HepG2 (cell line): Measurements from ENCODE around the gene DICER1. TPM values are rescaled to one million over a fixed set of nuclear protein-coding genes. Genes with fewer than 3 reads are reported as not detected.

ENCODE experiments used
- ATAC-seq: fragments of 200-7000 bp; cut with Tn5 transposase; 3 replicates; pipeline ENCODE4 v1.9.1; 2020; ENCODE audit warnings: mild to moderate bottlenecking, moderate library complexity
- BruUV-seq: library from RNA; stranded (reverse); fragments of 400-500 nt; replicated peaks from 2 replicates; lab custom pipeline; 2021; lab: Mats Ljungman, UMichigan
- CTCF ChIA-PET: fragments of 300-600 bp; formaldehyde crosslinking; extraction: SDS; loops from one replicate; lab custom pipeline; 2021; ENCODE audit warnings: low total read pairs, inconsistent platforms, low intra/inter-chr PET ratio; lab: Yijun Ruan, JAX
- POLR2A ChIA-PET: fragments of 350-600 bp; sonication (Branson Sonifier 250); formaldehyde crosslinking; loops from one replicate; lab custom pipeline; 2020; ENCODE audit warnings: antibody characterized with exemption, inconsistent platforms; lab: Yijun Ruan, JAX
- DNase-seq: peaks from one replicate; pipeline ENCODE4 v3.0.0-alpha.2; 2015; ENCODE audit warnings: low spot score
- FAIRE-seq: peaks from 3 replicates; lab custom pipeline; 2011; peaks lifted over from hg19 to GRCh38; lab: Jason Lieb, UNC
- H2AFZ ChIP-seq: one replicate; pipeline ENCODE4 v1.6.1; 2011; ENCODE audit warnings: low read length, inconsistent platforms
- H3K27ac ChIP-seq: fragments of 300-600 bp; 3 replicates; pipeline ENCODE4 v1.8.0; 2011; ENCODE audit warnings: mixed run types, mild to moderate bottlenecking, mixed read lengths, low read length, inconsistent platforms; ENCODE audit not compliant: insufficient read depth; ENCODE audit errors: extremely low read length
- H3K27me3 ChIP-seq, 2 experiments: fragments of 200-600 bp in 1 of 2; 2 replicates in 1 of 2; 3 replicates in 1 of 2; pipeline versions ENCODE4 v1.6.0 to v1.8.0; 2011; ENCODE audit warnings: low read length in 2 of 2, mild to moderate bottlenecking in 2 of 2, moderate library complexity in 2 of 2, inconsistent platforms in 1 of 2; ENCODE audit not compliant: insufficient read depth in 2 of 2, control insufficient read depth in 1 of 2
- H3K36me3 ChIP-seq, 2 experiments: fragments of 200-600 bp in 1 of 2; replicated peaks in 1 of 2; 2 replicates in 1 of 2; 3 replicates in 1 of 2; pipeline versions ENCODE4 v1.5.1 to v1.8.0; 2011; ENCODE audit warnings: low read length in 2 of 2, inconsistent platforms in 1 of 2; ENCODE audit not compliant: insufficient read depth in 2 of 2, control insufficient read depth in 1 of 2
- H3K4me1 ChIP-seq: 2 replicates; pipeline ENCODE4 v1.5.1; 2012; ENCODE audit warnings: low read length, inconsistent platforms; ENCODE audit not compliant: insufficient read depth
- H3K4me2 ChIP-seq: 2 replicates; pipeline ENCODE4 v1.6.0; 2011; ENCODE audit warnings: low read depth, low read length, inconsistent platforms
- H3K4me3 ChIP-seq, 3 experiments: fragments of 200-600 bp in 1 of 3; sonication (generic), shearing (Covaris generic) in 1 of 3; replicated peaks in 1 of 3; 2 replicates each; pipeline ENCODE4 v1.5.1; 2011 to 2016; ENCODE audit warnings: low read length in 3 of 3, inconsistent platforms in 2 of 3, low read depth in 2 of 3, mild to moderate bottlenecking in 2 of 3, control low read depth in 1 of 3, mixed read lengths in 1 of 3; ENCODE audit not compliant: insufficient read depth in 1 of 3
- H3K79me2 ChIP-seq: one replicate; pipeline ENCODE4 v1.6.1; 2011; ENCODE audit warnings: low read length, inconsistent platforms; ENCODE audit not compliant: insufficient read depth
- H3K9ac ChIP-seq: 2 replicates; pipeline ENCODE4 v1.6.0; 2011; ENCODE audit warnings: mild to moderate bottlenecking, low read depth, low read length, inconsistent platforms; ENCODE audit not compliant: insufficient read depth
- H3K9me3 ChIP-seq: 2 replicates; pipeline ENCODE4 v1.5.1; 2012; ENCODE audit warnings: mild to moderate bottlenecking, low read length
- H4K20me1 ChIP-seq: 2 replicates; pipeline ENCODE4 v1.6.0; 2011; ENCODE audit warnings: inconsistent platforms, mild to moderate bottlenecking, low read length, moderate library complexity; ENCODE audit not compliant: insufficient read depth
- ATF7 ChIP-seq, 2 experiments: fragments of 450-650 bp in 1 of 2; sonication (generic) in 1 of 2; formaldehyde crosslinking in 1 of 2; IDR thresholded peaks; 2 replicates each; pipeline versions ENCODE4 v1.4.0 to v1.6.1; 2016 to 2020; ENCODE audit warnings: antibody characterized with exemption in 1 of 2, mild to moderate bottlenecking in 1 of 2, missing genetic modification reagents in 1 of 2
- CREB1 ChIP-seq, 2 experiments: fragments of 450-650 bp in 1 of 2; IDR thresholded peaks; 2 replicates each; pipeline ENCODE4 v1.6.1; 2016 to 2017; ENCODE audit warnings: control low read depth in 1 of 2, mild to moderate bottlenecking in 1 of 2, missing compliant biosample characterization in 1 of 2, missing genetic modification characterization in 1 of 2
- FOXC1 ChIP-seq: sonication (generic); formaldehyde crosslinking; IDR thresholded peaks from 2 replicates; pipeline ENCODE4 v1.8.0; 2022; ENCODE audit warnings: mild to moderate bottlenecking, missing genetic modification reagents, borderline replicate concordance
- GZF1 ChIP-seq: sonication (generic); formaldehyde crosslinking; IDR thresholded peaks from 2 replicates; pipeline ENCODE4 v1.5.1; 2020; ENCODE audit warnings: mild to moderate bottlenecking, missing genetic modification reagents
- HDAC1 ChIP-seq: sonication (generic); formaldehyde crosslinking; IDR thresholded peaks from 2 replicates; pipeline ENCODE4 v1.5.1; 2020; ENCODE audit warnings: mild to moderate bottlenecking, missing genetic modification reagents
- IKZF1 ChIP-seq: fragments of 450-650 bp; IDR thresholded peaks from 2 replicates; pipeline ENCODE4 v1.7.1; 2016
- IRF2 ChIP-seq: IDR thresholded peaks from 2 replicates; pipeline ENCODE4 v1.6.1; 2018; ENCODE audit warnings: missing genetic modification reagents, missing compliant biosample characterization
- ISX ChIP-seq: sonication (generic); formaldehyde crosslinking; conservative IDR thresholded peaks from 2 replicates; pipeline ENCODE4 v1.5.0; 2020; ENCODE audit warnings: missing genetic modification reagents
- MAX ChIP-seq: IDR thresholded peaks from 2 replicates; pipeline ENCODE4 v1.6.1; 2012; ENCODE audit warnings: inconsistent platforms
- MYNN ChIP-seq: sonication (generic); formaldehyde crosslinking; IDR thresholded peaks from 2 replicates; pipeline ENCODE4 v1.4.0; 2020; ENCODE audit warnings: mild to moderate bottlenecking, low read depth, missing genetic modification reagents
- PITX1 ChIP-seq: sonication (generic); formaldehyde crosslinking; IDR thresholded peaks from 2 replicates; pipeline ENCODE4 v1.5.1; 2020; ENCODE audit warnings: mild to moderate bottlenecking, missing genetic modification reagents
- SALL1 ChIP-seq: sonication (generic); formaldehyde crosslinking; IDR thresholded peaks from 2 replicates; pipeline ENCODE4 v1.8.0; 2022; ENCODE audit warnings: mild to moderate bottlenecking, missing genetic modification reagents
- SOX6 ChIP-seq, 2 experiments: fragments of 450-650 bp in 1 of 2; sonication (generic) in 1 of 2; formaldehyde crosslinking in 1 of 2; IDR thresholded peaks; 2 replicates each; pipeline versions ENCODE4 v1.4.0 to v1.6.1; 2017 to 2020; ENCODE audit warnings: antibody characterized with exemption in 1 of 2, mild to moderate bottlenecking in 1 of 2, missing genetic modification reagents in 1 of 2
- TGIF2 ChIP-seq: IDR thresholded peaks from 2 replicates; pipeline ENCODE4 v1.6.1; 2016; ENCODE audit warnings: control low read depth, missing compliant biosample characterization
- ZBTB21 ChIP-seq: sonication (generic); formaldehyde crosslinking; IDR thresholded peaks from 2 replicates; pipeline ENCODE4 v1.4.0; 2020; ENCODE audit warnings: missing genetic modification reagents
- ZNF546 ChIP-seq: sonication (generic); formaldehyde crosslinking; conservative IDR thresholded peaks from 2 replicates; pipeline ENCODE4 v1.8.1; 2023; ENCODE audit warnings: mild to moderate bottlenecking, missing genetic modification reagents
- ZNF558 ChIP-seq: sonication (generic); formaldehyde crosslinking; IDR thresholded peaks from 2 replicates; pipeline ENCODE4 v1.9.0; 2022; ENCODE audit warnings: mild to moderate bottlenecking, missing genetic modification reagents, borderline replicate concordance
- ZNF563 ChIP-seq: sonication (generic); formaldehyde crosslinking; IDR thresholded peaks from 2 replicates; pipeline ENCODE4 v1.8.0; 2022; ENCODE audit warnings: mild to moderate bottlenecking, moderate library complexity, missing genetic modification reagents
- ZNF589 ChIP-seq: sonication (generic); formaldehyde crosslinking; conservative IDR thresholded peaks from 2 replicates; pipeline ENCODE4 v1.8.0; 2022; ENCODE audit warnings: mild to moderate bottlenecking, moderate library complexity, missing genetic modification reagents
- ZNF724P ChIP-seq: sonication (generic); formaldehyde crosslinking; IDR thresholded peaks from 2 replicates; pipeline ENCODE4 v1.8.0; 2022; ENCODE audit warnings: missing genetic modification reagents, borderline replicate concordance
- WGBS: methylation state at CpG from one replicate; pipeline ENCODE4 v1.1.6; 2017; ENCODE audit warnings: low lambda C conversion rate; 5-methylcytosine and 5-hydroxymethylcytosine counted together
- in situ Hi-C: cut with HindIII; loops from 2 replicates; pipeline ENCODE4 v1.10.0; 2017; ENCODE audit warnings: low pct_unique_long_range_greater_than_20kb; ENCODE audit not compliant: extremely low pct_ligation_motif_present
- intact Hi-C: fragments of 100-400 bp; cut with micrococcal nuclease; formaldehyde crosslinking; loops from one replicate; pipeline ENCODE4 v1.10.0; 2022; ENCODE audit not compliant: unreplicated experiment
- polyA plus RNA-seq, 8 experiments: library from polyadenylated mRNA; depleted of rRNA in 3 of 8; stranded (reverse) in 7 of 8; unstranded in 1 of 8; fragments of >200 nt; fragmentation: Illumina TruSeq in 4 of 8; extraction: Trizol in 4 of 8; gene quantifications; 2 replicates each; pipeline versions ENCODE4 v1.2.1 to v1.2.3, GENCODE V29; 2011 to 2016; ENCODE audit warnings: low read depth in 4 of 8, missing spikeins in 1 of 8, mixed read lengths in 1 of 8; ENCODE audit not compliant: insufficient read depth in 1 of 8
- total RNA-seq, 5 experiments: library from RNA; depleted of rRNA; stranded (reverse); fragments of >200 nt; fragmentation: Illumina TruSeq; extraction: Trizol; gene quantifications; 2 replicates each; pipeline ENCODE4 v1.2.3, GENCODE V29; 2016; ENCODE audit warnings: low read depth in 1 of 5
- TF ChIP-seq, protein P1 (sequence below): conservative IDR thresholded peaks from 2 replicates; pipeline ENCODE4 v1.6.1; 2018; ENCODE audit warnings: missing genetic modification reagents
- TF ChIP-seq, protein P2 (sequence below): sonication (generic); formaldehyde crosslinking; IDR thresholded peaks from 2 replicates; pipeline ENCODE4 v1.8.0; 2022; ENCODE audit warnings: missing genetic modification reagents, mild to moderate bottlenecking, inconsistent platforms, borderline replicate concordance

Gene DICER1
- total and polyA plus RNA-seq, 2 of the 13 experiments (the other 11 are each of a cell fraction or from before 2014, with no cell fraction given): 31.8 to 61.9 TPM

- TF ChIP-seq ZNF558: no peak
- no peak for TF ChIP-seq HDAC1 (CRISPR knock-in tag)
- no peak for TF ChIP-seq SALL1 (CRISPR knock-in tag)
- TF ChIP-seq IRF2 (CRISPR knock-in tag): no peak
- no peak for TF ChIP-seq MAX
- TF ChIP-seq, protein P1, sequence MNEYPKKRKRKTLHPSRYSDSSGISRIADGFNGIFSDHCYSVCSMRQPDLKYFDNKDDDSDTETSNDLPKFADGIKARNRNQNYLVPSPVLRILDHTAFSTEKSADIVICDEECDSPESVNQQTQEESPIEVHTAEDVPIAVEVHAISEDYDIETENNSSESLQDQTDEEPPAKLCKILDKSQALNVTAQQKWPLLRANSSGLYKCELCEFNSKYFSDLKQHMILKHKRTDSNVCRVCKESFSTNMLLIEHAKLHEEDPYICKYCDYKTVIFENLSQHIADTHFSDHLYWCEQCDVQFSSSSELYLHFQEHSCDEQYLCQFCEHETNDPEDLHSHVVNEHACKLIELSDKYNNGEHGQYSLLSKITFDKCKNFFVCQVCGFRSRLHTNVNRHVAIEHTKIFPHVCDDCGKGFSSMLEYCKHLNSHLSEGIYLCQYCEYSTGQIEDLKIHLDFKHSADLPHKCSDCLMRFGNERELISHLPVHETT (CRISPR knock-in tag): no peak
- no peak for TF ChIP-seq ZNF724P (CRISPR knock-in tag)
- TF ChIP-seq ISX (CRISPR knock-in tag): no peak
- TF ChIP-seq FOXC1 (CRISPR knock-in tag): no peak
Observed at GRCh38 chr14:95067526-95067925, 89.8 kb downstream of the DICER1 start (continued).

DNA sequence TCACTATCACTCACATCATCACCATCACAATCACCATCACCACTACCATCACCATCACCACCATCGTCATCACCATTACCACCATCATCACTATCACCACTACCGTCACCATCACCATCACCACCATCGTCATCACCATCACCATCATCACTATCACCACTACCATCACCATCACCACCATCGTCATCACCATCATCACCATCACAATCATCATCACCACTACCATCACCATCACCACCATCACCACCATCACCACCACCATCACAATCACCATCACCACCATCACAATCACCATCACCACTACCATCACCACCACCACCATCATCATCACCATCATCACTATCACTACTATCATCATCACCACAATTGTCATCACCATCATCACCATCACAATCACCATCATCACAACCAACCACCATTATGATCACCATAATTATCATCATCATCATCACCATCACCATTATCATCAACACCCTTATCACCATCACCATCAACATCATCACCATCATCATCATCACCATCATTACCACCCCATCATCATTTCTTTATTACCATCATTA, 90.8 kb downstream of the DICER1 start:
- ChIA-PET POLR2A (no interaction called here), CTCF (no interaction called here)
- Histone ChIP-seq H2AFZ (no peak overlapping the region), H3K9me3 (no peaks in the 10 kb centered on the region), H3K9ac (no peak overlapping the region), H3K79me2 (no peaks in the 10 kb centered on the region), H4K20me1 (no peaks in the 10 kb centered on the region), H3K27me3 (peaks cover 7 to 54% of the 10 kb centered on the region in 2 experiments), H3K36me3 (no peaks in the 10 kb centered on the region), H3K27ac (no peak overlapping the region), H3K4me2 (no peak overlapping the region), H3K4me3 (no peak overlapping the region), H3K4me1 (no peaks in the 10 kb centered on the region)
- TF ChIP-seq SOX6 (IDR thresholded peaks at IDR 0.05): no peak
- TF ChIP-seq SOX6 (CRISPR knock-in tag; IDR thresholded peaks at IDR 0.05): no peak
- no peak for TF ChIP-seq ZBTB21 (CRISPR knock-in tag)
- TF ChIP-seq PITX1: no peak
- no peak for TF ChIP-seq ZNF546 (CRISPR knock-in tag)
- no peak for TF ChIP-seq ZNF563
- no peak for TF ChIP-seq GZF1 (CRISPR knock-in tag)
- TF ChIP-seq ATF7 (IDR thresholded peaks at IDR 0.05): no peak
- no peak for TF ChIP-seq ATF7 (CRISPR knock-in tag; IDR thresholded peaks at IDR 0.05)
- TF ChIP-seq CREB1 (IDR thresholded peaks at IDR 0.05): peak; percentile 97
- no peak for TF ChIP-seq CREB1 (CRISPR knock-in tag; IDR thresholded peaks at IDR 0.05)
- TF ChIP-seq, protein P2, sequence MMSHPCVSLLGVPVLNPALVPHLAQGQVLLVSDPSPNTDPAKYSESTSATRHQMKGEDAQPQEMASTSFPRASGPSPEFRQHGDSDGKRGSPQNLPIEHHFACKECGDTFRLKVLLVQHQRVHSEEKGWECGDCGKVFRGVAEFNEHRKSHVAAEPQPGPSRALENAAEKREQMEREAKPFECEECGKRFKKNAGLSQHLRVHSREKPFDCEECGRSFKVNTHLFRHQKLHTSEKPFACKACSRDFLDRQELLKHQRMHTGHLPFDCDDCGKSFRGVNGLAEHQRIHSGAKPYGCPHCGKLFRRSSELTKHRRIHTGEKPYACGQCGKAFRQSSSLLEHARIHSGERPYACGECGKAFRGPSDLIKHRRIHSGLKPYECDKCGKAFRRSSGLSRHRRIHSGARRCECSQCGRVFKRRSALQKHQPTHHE (CRISPR knock-in tag): no peak
- TF ChIP-seq MYNN (CRISPR knock-in tag): no peak
- 0 out of 2 replicates have a peak, but pooled peaks have one; percentile 32 for TF ChIP-seq IKZF1
- no peak for TF ChIP-seq TGIF2 (CRISPR knock-in tag)
- no peak for TF ChIP-seq ZNF589 (CRISPR knock-in tag)
- intact Hi-C loops: no loop called here
- 46% methylated on average over 4 of the region's 4 CpGs for WGBS
- no TSS peak for BruUV-seq
- FAIRE-seq: no peak
- DNase-seq: no peak
- no peak for ATAC-seq
- in situ Hi-C loops: no loop called here
